ENCODE measurements around the gene PLPPR3. TPM values are rescaled to one million over a fixed set of nuclear protein-coding genes. Genes with fewer than 3 reads are reported as not detected.

PLPPR3 gene, protein sequence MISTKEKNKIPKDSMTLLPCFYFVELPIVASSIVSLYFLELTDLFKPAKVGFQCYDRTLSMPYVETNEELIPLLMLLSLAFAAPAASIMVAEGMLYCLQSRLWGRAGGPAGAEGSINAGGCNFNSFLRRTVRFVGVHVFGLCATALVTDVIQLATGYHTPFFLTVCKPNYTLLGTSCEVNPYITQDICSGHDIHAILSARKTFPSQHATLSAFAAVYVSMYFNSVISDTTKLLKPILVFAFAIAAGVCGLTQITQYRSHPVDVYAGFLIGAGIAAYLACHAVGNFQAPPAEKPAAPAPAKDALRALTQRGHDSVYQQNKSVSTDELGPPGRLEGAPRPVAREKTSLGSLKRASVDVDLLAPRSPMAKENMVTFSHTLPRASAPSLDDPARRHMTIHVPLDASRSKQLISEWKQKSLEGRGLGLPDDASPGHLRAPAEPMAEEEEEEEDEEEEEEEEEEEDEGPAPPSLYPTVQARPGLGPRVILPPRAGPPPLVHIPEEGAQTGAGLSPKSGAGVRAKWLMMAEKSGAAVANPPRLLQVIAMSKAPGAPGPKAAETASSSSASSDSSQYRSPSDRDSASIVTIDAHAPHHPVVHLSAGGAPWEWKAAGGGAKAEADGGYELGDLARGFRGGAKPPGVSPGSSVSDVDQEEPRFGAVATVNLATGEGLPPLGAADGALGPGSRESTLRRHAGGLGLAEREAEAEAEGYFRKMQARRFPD
- total RNA-seq (2021) = 0.81 and 0.90 TPM in 2 replicates
- not detected for Bru-seq, nascent RNA
- percentile 10 among the genes with signal in this experiment for BruChase-seq, experiment 1, labeled RNA remaining after a 2-hour chase
- not detected for BruChase-seq, experiment 2, labeled RNA remaining after a 6-hour chase
- long read RNA-seq = 0 reads

DNA sequence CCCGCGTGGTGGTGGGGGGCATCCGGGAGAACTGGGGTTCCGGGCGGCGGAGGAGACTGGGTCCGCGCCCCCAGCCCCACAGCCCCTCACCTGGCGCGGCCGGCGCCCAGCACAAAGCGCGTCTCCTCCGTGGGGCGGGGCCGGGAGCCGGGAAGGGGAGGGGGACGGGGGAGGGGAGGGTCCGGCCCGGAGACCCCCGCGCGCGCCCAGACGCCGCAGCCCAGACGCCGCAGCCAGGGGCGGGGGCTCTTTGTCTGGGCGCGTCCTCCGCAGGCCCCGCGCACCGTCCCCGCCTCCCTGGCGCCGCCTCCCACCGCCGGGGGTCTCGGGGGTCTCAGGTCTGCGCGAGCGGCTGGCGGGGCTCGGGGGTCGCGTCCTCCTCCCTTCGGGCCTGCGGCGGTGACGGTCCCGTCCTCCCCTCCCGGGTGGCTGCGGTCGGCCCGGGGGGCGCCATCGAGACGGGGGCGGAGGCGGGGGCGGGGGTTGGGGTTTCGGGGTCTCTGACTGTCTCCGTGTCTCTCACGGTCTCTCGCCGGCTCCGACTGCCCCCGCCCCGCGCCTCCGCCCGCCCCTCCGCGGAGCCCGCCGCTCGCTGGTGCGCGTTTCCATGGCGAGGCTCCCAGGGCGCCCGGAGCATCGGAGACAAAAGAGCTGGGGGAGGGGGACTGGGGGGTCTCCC is at the start of gene PLPPR3:
Gene PLPPR3 (minus strand): TSS at position 131 of the 679 bp plus-strand sequence. CDS start 396 bp downstream, outside the sequence.
- no peaks in the 10 kb centered on the region for H3K27me3 ChIP-seq (ENCODE audit: insufficient read depth, low read depth)
- H3K4me3 ChIP-seq = no peak within 1 kb of the TSS
- H3K9me3 ChIP-seq (ENCODE audit: insufficient read depth, low read depth) = no peaks in the 10 kb centered on the region
- H3K4me1 ChIP-seq (replicated peaks; ENCODE audit: insufficient read depth) = peaks cover 6% of the 10 kb centered on the region
- H3K4me2 ChIP-seq = no peak within 1 kb of the TSS
- H3K36me3 ChIP-seq (ENCODE audit: low read depth) = no peaks in the 10 kb centered on the region
- no peaks in the 10 kb centered on the region for H3K9me2 ChIP-seq (ENCODE audit: insufficient read depth)
- ChIA-PET POLR2A (ENCODE audit: unreplicated experiment) (no interaction called here), CTCF (no interaction called here)
- peaks cover 14% of the 10 kb centered on the region; the same call in 1 of the 2 replicates for H3F3A ChIP-seq (ENCODE audit: insufficient read depth, low read depth)
- H2AFZ ChIP-seq = no peak within 1 kb of the TSS
- H3K27ac ChIP-seq = no peak within 1 kb of the TSS
- no peaks in the 10 kb centered on the region for H4K20me1 ChIP-seq (ENCODE audit: insufficient read depth)
- no peaks in the 10 kb centered on the region for H3K79me2 ChIP-seq (ENCODE audit: low read depth)
- no peak for TF ChIP-seq EZH2 (IDR thresholded peaks at IDR 0.05; ENCODE audit: low read depth)
- no peak for TF ChIP-seq CTCF (conservative IDR thresholded peaks at IDR 0.05)
- no TSS peak for BruUV-seq (replicated peaks)
- intact Hi-C loops (cut with micrococcal nuclease; ENCODE audit: unreplicated experiment) = no loop called here
- DNase-seq = no peak

- Histone ChIP-seq H3K4me1 (replicated peaks; ENCODE audit: insufficient read depth) (peaks cover 29% of the 10 kb centered on the region), H3F3A (ENCODE audit: insufficient read depth, low read depth) (peaks cover 44% of the 10 kb centered on the region), H3K27me3 (ENCODE audit: insufficient read depth, low read depth) (no peaks in the 10 kb centered on the region), H3K36me3 (ENCODE audit: low read depth) (no peaks in the 10 kb centered on the region), H3K9me2 (ENCODE audit: insufficient read depth) (no peaks in the 10 kb centered on the region), H3K9me3 (ENCODE audit: insufficient read depth, low read depth) (no peaks in the 10 kb centered on the region), H3K79me2 (ENCODE audit: low read depth) (no peaks in the 10 kb centered on the region), H4K20me1 (ENCODE audit: insufficient read depth) (no peaks in the 10 kb centered on the region; the same call in 1 of the 2 replicates), H3K4me2 (no peak overlapping the region), H3K4me3 (no peak overlapping the region), H3K27ac (no peak overlapping the region), H2AFZ (no peak overlapping the region)
- no TSS peak for BruUV-seq (replicated peaks)
- CTCF ChIA-PET = no interaction called here
- intact Hi-C loops (cut with micrococcal nuclease; ENCODE audit: unreplicated experiment) = no loop called here
- TF ChIP-seq CTCF (conservative IDR thresholded peaks at IDR 0.05) (no peak), EZH2 (IDR thresholded peaks at IDR 0.05; ENCODE audit: low read depth) (no peak)
- POLR2A ChIA-PET (ENCODE audit: unreplicated experiment) = no interaction called here
- peak in 1 of 2 experiments; percentile 26 for DNase-seq
These were observed 49.2 kb upstream of the PLPPR3 start for GRCh38 chr19:870963-871401.

GRCh38 chr19:870314-870713 is 48.6 kb upstream of the PLPPR3 start:
- Histone ChIP-seq H3K4me1 (replicated peaks; ENCODE audit: insufficient read depth) (peaks cover 29% of the 10 kb centered on the region), H3K9me3 (ENCODE audit: insufficient read depth, low read depth) (no peaks in the 10 kb centered on the region), H3K4me2 (peak overlapping the region; percentile 60; the same call in 1 of the 2 replicates), H3K36me3 (ENCODE audit: low read depth) (no peaks in the 10 kb centered on the region), H4K20me1 (ENCODE audit: insufficient read depth) (no peaks in the 10 kb centered on the region; the same call in 1 of the 2 replicates), H3K4me3 (no peak overlapping the region), H3K27ac (peak overlapping the region; percentile 78), H3K27me3 (ENCODE audit: insufficient read depth, low read depth) (no peaks in the 10 kb centered on the region), H2AFZ (no peak overlapping the region), H3F3A (ENCODE audit: insufficient read depth, low read depth) (peaks cover 47% of the 10 kb centered on the region), H3K79me2 (ENCODE audit: low read depth) (no peaks in the 10 kb centered on the region), H3K9me2 (ENCODE audit: insufficient read depth) (no peaks in the 10 kb centered on the region)
- no peak for DNase-seq
- CTCF ChIA-PET = no interaction called here
- TF ChIP-seq EZH2 (IDR thresholded peaks at IDR 0.05; ENCODE audit: low read depth) = no peak
- intact Hi-C loops (cut with micrococcal nuclease; ENCODE audit: unreplicated experiment) = no loop called here
- BruUV-seq (replicated peaks) = no TSS peak
- POLR2A ChIA-PET (ENCODE audit: unreplicated experiment) = no interaction called here
